Retinal pigment epithelial cell (primary cell): ENCODE results near the gene CXCR6.

Experiments
- DNase-seq: peaks from one replicate; pipeline ENCODE4 v3.0.0-alpha.2; 2010; ENCODE audit warnings: low read depth
- H3K4me3 ChIP-seq: 2 replicates; pipeline ENCODE4 v1.5.1; 2011; ENCODE audit warnings: mild to moderate bottlenecking, low read length, control low read depth, moderate library complexity
- CTCF ChIP-seq: conservative IDR thresholded peaks from 2 replicates; pipeline ENCODE4 v1.5.1; 2011; ENCODE audit warnings: low read depth, low read length, control low read depth, inconsistent platforms

The CXCR6 gene

DNA sequence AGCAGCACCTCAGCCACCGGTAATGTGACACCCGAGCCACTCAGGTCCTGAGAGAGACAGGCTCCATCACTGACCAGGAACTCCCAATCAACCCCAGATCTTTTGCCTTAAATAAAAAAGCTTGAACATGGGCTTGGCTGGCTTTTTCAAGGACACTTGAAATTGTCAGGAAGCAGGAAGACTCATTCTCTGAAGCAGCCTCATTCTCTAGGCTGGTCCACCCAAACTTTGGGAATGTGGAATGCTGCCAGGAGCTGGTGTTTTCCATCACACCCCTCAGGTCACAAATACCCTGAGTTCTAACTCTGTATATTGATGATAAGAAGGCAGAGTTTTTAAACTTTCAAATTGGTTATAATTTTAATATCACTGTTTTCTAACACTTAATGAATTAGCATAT is 17.0 kb downstream of the CXCR6 start:
- no peak for TF ChIP-seq CTCF
- no peak overlapping the region for H3K4me3 ChIP-seq
- DNase-seq = no peak

DNA sequence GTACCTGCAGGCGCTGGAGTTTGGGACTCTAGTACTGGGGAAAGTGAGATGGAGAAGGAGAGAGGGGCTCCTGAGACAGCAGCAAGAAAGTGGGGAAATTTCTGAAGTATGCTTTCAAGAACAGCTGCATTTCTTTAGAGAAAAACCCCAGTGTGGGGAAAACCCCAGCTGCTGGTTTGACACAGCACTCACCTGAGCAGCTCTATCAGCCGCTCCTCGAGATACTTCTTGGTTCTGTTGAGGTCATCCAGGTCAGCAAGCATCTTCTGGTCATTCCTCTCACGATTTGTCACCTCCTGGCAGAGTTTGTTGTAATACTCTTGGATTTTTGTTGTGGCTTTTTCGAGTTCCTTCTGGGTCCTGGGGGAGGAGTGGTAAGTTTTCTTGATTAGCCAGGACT is 18.8 kb downstream of the CXCR6 start:
- H3K4me3 ChIP-seq = no peak overlapping the region
- DNase-seq = no peak
- no peak for TF ChIP-seq CTCF

DNA sequence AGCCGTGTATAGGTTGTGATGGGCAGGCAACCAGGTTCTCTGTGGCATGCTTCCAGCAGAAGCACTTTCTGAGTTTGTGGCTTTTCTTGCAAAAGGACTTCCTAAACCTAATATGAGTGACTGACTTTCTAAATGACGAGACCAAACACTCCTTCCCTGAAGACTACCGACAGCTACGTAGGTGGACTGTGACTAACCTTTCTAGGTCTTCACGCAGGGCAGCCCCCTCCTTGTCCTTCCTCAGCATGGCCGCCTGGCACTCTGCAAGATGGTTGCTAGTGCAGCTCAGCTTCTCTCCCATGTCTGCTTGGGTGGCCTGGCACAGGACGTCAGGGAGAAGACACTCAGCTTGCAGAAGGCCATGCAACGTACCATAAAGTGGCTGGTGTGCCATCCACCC is 20.9 kb downstream of the CXCR6 start:
- no peak overlapping the region for H3K4me3 ChIP-seq
- DNase-seq = no peak
- no peak for TF ChIP-seq CTCF

DNA sequence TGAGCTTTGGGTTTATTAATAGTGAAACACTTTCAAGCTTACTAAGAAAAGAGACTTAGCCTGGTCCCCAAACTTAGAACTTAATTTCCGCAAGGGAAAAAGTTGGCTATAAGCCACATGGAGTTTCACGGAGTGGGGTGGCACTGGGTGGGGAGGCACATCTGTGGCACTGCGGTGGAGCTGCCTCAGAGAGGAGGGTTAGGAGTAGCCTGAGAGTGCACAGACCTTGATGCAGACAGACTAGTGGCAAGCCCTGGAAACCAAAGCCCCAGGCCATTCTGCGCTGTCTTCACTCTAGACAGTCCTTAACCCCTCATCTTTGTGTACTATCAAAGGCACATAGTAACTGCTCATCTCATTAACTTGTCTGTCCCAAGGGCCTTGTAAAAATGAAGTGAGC is 22.0 kb downstream of the CXCR6 start:
- no peak overlapping the region for H3K4me3 ChIP-seq
- no peak for TF ChIP-seq CTCF
- DNase-seq = no peak

DNA sequence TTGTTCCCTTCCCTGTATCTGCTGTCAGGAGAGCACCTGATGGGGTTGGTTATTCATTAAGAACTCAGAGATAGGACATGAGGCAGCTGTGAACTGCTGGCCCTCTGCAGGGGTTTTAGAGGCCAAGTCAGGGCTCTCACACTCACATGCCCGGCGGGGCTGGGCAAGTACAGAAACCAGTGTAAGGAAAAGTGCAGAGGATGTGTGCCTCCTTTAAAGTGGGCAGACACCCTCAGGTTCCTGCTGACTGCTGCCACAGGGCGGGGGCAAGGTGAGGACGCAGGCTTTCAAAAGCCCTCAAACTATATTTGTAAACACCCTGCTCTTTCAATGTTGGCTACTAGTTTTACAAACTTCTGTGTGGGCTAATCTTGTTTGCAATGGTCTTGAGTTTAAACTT is 22.4 kb downstream of the CXCR6 start:
- TF ChIP-seq CTCF = no peak
- H3K4me3 ChIP-seq = no peak overlapping the region
- no peak for DNase-seq

DNA sequence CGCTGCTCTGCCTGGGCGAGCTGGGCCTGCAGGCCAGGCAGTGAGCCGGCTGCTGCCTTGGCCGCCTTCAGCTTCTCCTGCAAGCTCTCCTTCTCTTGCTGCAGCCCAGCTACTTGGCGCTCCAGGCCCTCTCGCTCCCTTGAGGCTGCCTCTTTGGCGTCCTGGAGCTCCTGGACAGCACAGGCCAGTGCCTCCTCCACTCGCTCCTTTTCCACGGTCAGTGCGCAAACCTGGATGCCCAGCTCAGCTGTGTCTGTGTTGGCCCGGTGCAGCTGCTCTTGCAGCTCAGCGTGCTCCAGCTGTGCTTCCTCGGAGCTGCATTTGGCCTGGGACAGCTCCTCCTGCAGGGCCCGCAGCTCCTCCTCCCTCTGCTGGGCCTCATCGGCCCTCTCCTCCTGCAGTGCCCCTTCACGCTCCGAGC is 23.1 kb downstream of the CXCR6 start:
- no peak overlapping the region for H3K4me3 ChIP-seq
- no peak for DNase-seq
- TF ChIP-seq CTCF = no peak

- TF ChIP-seq CTCF = no peak
- no peak overlapping the region for H3K4me3 ChIP-seq
- no peak for DNase-seq
Measured at GRCh38 chr3:45966950-45967640, 23.8 kb downstream of the CXCR6 start.
